CD4-positive, alpha-beta T cell (primary cell): ENCODE data around the gene ABHD4. TPM values are rescaled to one million over a fixed set of nuclear protein-coding genes. Genes with fewer than 3 reads are reported as not detected.
A peak's percentile ranks its signal among the peaks of the same experiment; 100 is the strongest.

Source experiments
- ATAC-seq: fragments of 200-7000 bp; cut with Tn5 transposase; one replicate; pipeline ENCODE4 v1.10.0; 2022; ENCODE audit warnings: mild to moderate bottlenecking; ENCODE audit not compliant: poor library complexity
- CTCF ChIA-PET: fragments of 350-600 bp; sonication (Branson Sonifier 250); formaldehyde crosslinking; loops from one replicate; lab custom pipeline; 2021; ENCODE audit warnings: antibody characterized with exemption, inconsistent platforms; lab: Charles Lee
- POLR2A ChIA-PET: fragments of 350-600 bp; sonication (Branson Sonifier 250); formaldehyde crosslinking; loops from one replicate; lab custom pipeline; 2021; ENCODE audit warnings: antibody characterized with exemption, inconsistent platforms; lab: Charles Lee
- DNase-seq, 14 experiments: peaks; one replicate each; pipeline ENCODE4 v3.0.0-alpha.2; 2013 to 2020; ENCODE audit warnings: mixed read lengths in 2 of 14
- H3K27ac ChIP-seq, 2 donors: one replicate each; pipeline versions ENCODE4 v1.5.1 to v1.7.0; 2013; ENCODE audit warnings: low read length in 2 of 2, low read depth in 1 of 2, mild to moderate bottlenecking in 1 of 2
- H3K27me3 ChIP-seq, 2 experiments: 1 replicate in 1 of 2; 2 replicates in 1 of 2; pipeline versions ENCODE4 v1.6.1 to v1.7.0; 2013; ENCODE audit warnings: low read length in 2 of 2, control low read depth in 1 of 2, mild to moderate bottlenecking in 1 of 2, moderate library complexity in 1 of 2; ENCODE audit not compliant: insufficient read depth in 2 of 2, control insufficient read depth in 1 of 2
- H3K36me3 ChIP-seq: one replicate; pipeline ENCODE4 v1.6.1; 2013; ENCODE audit warnings: low read length, control low read depth; ENCODE audit not compliant: insufficient read depth
- H3K4me1 ChIP-seq: one replicate; pipeline ENCODE4 v1.6.1; 2013; ENCODE audit warnings: low read length, control low read depth; ENCODE audit not compliant: insufficient read depth
- H3K4me3 ChIP-seq: one replicate; pipeline ENCODE4 v1.5.1; 2013; ENCODE audit warnings: mild to moderate bottlenecking, low read length, moderate library complexity
- H3K9me3 ChIP-seq, 2 experiments: 1 replicate in 1 of 2; 2 replicates in 1 of 2; pipeline versions ENCODE4 v1.6.1 to v1.7.0; 2013; ENCODE audit warnings: low read length in 2 of 2, mild to moderate bottlenecking in 2 of 2, control low read depth in 1 of 2, moderate library complexity in 1 of 2; ENCODE audit not compliant: control insufficient read depth in 1 of 2, insufficient read depth in 1 of 2
- H3K27ac Mint-ChIP-seq: one replicate; pipeline ENCODE4 v1.8.0; 2020; ENCODE audit warnings: mixed read lengths
- H3K27me3 Mint-ChIP-seq: one replicate; pipeline ENCODE4 v1.8.0; 2021; ENCODE audit warnings: mixed read lengths
- H3K36me3 Mint-ChIP-seq: one replicate; pipeline ENCODE4 v1.8.0; 2021; ENCODE audit warnings: low read depth, mixed read lengths
- H3K4me1 Mint-ChIP-seq: one replicate; pipeline ENCODE4 v1.8.0; 2021; ENCODE audit warnings: low read depth, mixed read lengths
- H3K4me3 Mint-ChIP-seq: one replicate; pipeline ENCODE4 v1.8.0; 2020; ENCODE audit warnings: mild to moderate bottlenecking, mixed read lengths
- H3K9me3 Mint-ChIP-seq: one replicate; pipeline ENCODE4 v1.8.0; 2020; ENCODE audit warnings: mixed read lengths
- intact Hi-C, 2 experiments: fragments of 100-400 bp; cut with DNase I in 1 of 2; cut with micrococcal nuclease in 1 of 2; formaldehyde crosslinking; loops; one replicate each; pipeline versions ENCODE4 v1.15.1 to v1.9.0; 2023 to 2025; cut with DNase I, micrococcal nuclease
- polyA plus RNA-seq, 2 donors: library from polyadenylated mRNA; unstranded; fragments of 120-200 nt; gene quantifications; one replicate each; pipeline ENCODE4 v1.2.1, GENCODE V29; 2013
- total RNA-seq, 174 experiments: library from RNA in 2 of 174; stranded (reverse) in 2 of 174; gene quantifications; one replicate each; pipeline ENCODE4 v1.2.3 and lab custom pipeline; 2021 to 2026
- TF ChIP-seq, protein P1 (sequence below): fragments of 200-600 bp; IDR thresholded peaks from one replicate; pipeline ENCODE4 v1.8.0; 2022; ENCODE audit warnings: antibody characterized with exemption, mild to moderate bottlenecking

ABHD4 gene, protein sequence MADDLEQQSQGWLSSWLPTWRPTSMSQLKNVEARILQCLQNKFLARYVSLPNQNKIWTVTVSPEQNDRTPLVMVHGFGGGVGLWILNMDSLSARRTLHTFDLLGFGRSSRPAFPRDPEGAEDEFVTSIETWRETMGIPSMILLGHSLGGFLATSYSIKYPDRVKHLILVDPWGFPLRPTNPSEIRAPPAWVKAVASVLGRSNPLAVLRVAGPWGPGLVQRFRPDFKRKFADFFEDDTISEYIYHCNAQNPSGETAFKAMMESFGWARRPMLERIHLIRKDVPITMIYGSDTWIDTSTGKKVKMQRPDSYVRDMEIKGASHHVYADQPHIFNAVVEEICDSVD
- total RNA-seq (1 to 10 TPM; 7.1 to 8.9 TPM), total RNA-seq (lab: John Stamatoyannopoulos, UW) (1.4 to 27.7 (median 10.6) reads per million in 172 experiments)
- polyA plus RNA-seq (2013, experiment 1 of 2), result 8.8 TPM
- polyA plus RNA-seq (2013, experiment 2 of 2), result 10.6 TPM

DNA sequence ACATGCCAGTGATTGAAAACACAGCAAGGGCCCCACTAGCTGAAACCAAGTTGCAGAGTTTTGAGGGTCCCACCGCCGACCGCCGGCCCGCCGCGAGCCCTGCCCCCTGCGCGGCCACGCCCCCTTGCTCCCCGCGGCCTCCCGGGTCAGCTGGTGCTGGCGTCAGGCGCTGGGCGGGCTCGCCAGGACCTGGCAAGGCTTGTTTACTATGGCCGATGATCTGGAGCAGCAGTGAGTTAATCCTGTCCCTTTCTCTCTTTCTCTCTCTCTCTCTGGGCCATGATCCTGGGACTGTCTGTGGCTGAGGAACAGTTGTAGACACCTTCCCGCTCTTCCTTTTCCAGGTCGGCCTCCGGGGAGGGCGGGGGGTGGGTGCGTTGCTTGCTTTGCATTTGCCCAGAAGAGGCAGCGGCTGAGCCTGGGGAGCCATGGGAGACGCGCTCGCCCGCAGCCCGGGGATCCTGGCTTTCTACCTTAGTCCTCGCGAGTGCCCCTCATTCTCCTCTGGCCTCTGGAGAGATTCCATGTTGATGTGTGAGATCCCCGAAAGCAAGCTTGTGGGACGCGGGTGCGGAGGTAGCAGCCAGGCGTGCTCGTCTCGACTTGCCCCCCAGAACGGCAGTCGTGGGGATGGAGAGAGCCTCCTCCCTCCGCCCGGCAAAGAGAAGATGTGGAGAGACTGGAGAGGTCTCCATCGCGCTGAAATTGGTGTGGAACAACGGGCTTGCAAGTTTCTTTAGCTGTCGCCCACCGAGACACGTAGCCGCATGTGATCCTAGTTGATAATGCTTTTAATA is at the start of gene ABHD4:
TSS of gene ABHD4 (plus strand) at position 202 of the 797 bp plus-strand sequence. CDS start at position 209, 7 bp downstream.
- H3K27ac Mint-ChIP-seq, result peak within 1 kb of the TSS; percentile 77
- Histone ChIP-seq H3K36me3 (peaks cover 19% of the 10 kb centered on the region), H3K4me3 (peak within 1 kb of the TSS; percentile 75), H3K4me1 (peaks cover 21% of the 10 kb centered on the region), H3K27ac (peak within 1 kb of the TSS; percentile 34 to 38), H3K27me3 (no peaks in the 10 kb centered on the region), H3K9me3 (no peaks in the 10 kb centered on the region)
- H3K27me3 Mint-ChIP-seq, result no peaks in the 10 kb centered on the region
- intact Hi-C loops, result no loop called here
- ChIA-PET POLR2A (interaction anchor here (1.0 to 5.6 kb wide), 8 partner anchors 9 to 273 kb away, joined by 3 to 82 read pairs (median 7); partner anchors contain the start of genes DAD1, LRP10 and OXA1L), CTCF (interaction anchor here (0.8 to 6.4 kb wide), 9 partner anchors 9 to 551 kb away, joined by 3 to 39 read pairs (median 4); partner anchors contain the start of gene DAD1)
- no peaks in the 10 kb centered on the region for H3K9me3 Mint-ChIP-seq
- H3K4me1 Mint-ChIP-seq, result peaks cover 24% of the 10 kb centered on the region
- DNase-seq, result peak; percentile 14 to 77 (median 50)
- peak within 1 kb of the TSS; percentile 98 for H3K4me3 Mint-ChIP-seq
- peak; percentile 61 for ATAC-seq
- TF ChIP-seq, protein P1, sequence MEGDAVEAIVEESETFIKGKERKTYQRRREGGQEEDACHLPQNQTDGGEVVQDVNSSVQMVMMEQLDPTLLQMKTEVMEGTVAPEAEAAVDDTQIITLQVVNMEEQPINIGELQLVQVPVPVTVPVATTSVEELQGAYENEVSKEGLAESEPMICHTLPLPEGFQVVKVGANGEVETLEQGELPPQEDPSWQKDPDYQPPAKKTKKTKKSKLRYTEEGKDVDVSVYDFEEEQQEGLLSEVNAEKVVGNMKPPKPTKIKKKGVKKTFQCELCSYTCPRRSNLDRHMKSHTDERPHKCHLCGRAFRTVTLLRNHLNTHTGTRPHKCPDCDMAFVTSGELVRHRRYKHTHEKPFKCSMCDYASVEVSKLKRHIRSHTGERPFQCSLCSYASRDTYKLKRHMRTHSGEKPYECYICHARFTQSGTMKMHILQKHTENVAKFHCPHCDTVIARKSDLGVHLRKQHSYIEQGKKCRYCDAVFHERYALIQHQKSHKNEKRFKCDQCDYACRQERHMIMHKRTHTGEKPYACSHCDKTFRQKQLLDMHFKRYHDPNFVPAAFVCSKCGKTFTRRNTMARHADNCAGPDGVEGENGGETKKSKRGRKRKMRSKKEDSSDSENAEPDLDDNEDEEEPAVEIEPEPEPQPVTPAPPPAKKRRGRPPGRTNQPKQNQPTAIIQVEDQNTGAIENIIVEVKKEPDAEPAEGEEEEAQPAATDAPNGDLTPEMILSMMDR, result no peak
- peaks cover 31% of the 10 kb centered on the region for H3K36me3 Mint-ChIP-seq

DNA sequence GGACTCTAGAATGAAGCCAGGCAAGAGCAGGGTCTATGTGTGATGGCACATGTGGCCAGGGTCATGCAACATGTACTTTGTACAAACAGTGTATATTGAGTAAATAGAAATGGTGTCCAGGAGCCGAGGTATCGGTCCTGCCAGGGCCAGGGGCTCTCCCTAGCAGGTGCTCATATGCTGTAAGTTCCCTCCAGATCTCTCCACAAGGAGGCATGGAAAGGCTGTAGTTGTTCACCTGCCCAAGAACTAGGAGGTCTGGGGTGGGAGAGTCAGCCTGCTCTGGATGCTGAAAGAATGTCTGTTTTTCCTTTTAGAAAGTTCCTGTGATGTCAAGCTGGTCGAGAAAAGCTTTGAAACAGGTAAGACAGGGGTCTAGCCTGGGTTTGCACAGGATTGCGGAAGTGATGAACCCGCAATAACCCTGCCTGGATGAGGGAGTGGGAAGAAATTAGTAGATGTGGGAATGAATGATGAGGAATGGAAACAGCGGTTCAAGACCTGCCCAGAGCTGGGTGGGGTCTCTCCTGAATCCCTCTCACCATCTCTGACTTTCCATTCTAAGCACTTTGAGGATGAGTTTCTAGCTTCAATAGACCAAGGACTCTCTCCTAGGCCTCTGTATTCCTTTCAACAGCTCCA is 48.7 kb upstream of the ABHD4 start:
- Histone ChIP-seq H3K36me3 (peaks cover 92% of the 10 kb centered on the region), H3K4me1 (peaks cover 100% of the 10 kb centered on the region), H3K9me3 (no peaks in the 10 kb centered on the region), H3K27ac (peak overlapping the region; percentile 99), H3K27me3 (no peaks in the 10 kb centered on the region), H3K4me3 (peak overlapping the region; percentile 10)
- H3K9me3 Mint-ChIP-seq, result no peaks in the 10 kb centered on the region
- DNase-seq (peak in 1 of 14 experiments; percentile 53), ATAC-seq (no peak)
- TF ChIP-seq, protein P1, result no peak
- intact Hi-C loops, result loop anchor here (2.0 to 5.0 kb wide), 2 partner anchors 37 to 45 kb away; no protein-coding TSS in a partner anchor
- peaks cover 97% of the 10 kb centered on the region for H3K4me1 Mint-ChIP-seq
- CTCF ChIA-PET, result interaction anchor here (0.8 to 5.5 kb wide), 7 partner anchors 11 to 826 kb away, joined by 3 to 34 read pairs (median 4); no protein-coding TSS in a partner anchor
- POLR2A ChIA-PET, result interaction anchor here (0.6 to 13.3 kb wide), 17 partner anchors 9 to 826 kb away, joined by 3 to 613 read pairs (median 9); partner anchors contain the start of gene DAD1
- peak overlapping the region; percentile 93 for H3K27ac Mint-ChIP-seq
- H3K4me3 Mint-ChIP-seq, result peak overlapping the region; percentile 85
- H3K36me3 Mint-ChIP-seq, result peaks cover 95% of the 10 kb centered on the region
- H3K27me3 Mint-ChIP-seq, result no peaks in the 10 kb centered on the region
